HEK293 (cell line): ENCODE measurements around the gene GLYATL3.

Experiments used
- CTCF ChIA-PET: fragments of 350-600 bp; formaldehyde crosslinking; extraction: SDS; loops from one replicate; lab custom pipeline; 2021; ENCODE audit warnings: antibody characterized with exemption; lab: Yijun Ruan, JAX
- POLR2A ChIA-PET: fragments of 300-600 bp; formaldehyde crosslinking; extraction: SDS; loops from one replicate; lab custom pipeline; 2020; ENCODE audit warnings: antibody characterized with exemption, inconsistent platforms; lab: Yijun Ruan, JAX
- H3K27ac ChIP-seq: fragments of 200-500 bp; sonication (Bioruptor generic); 2 replicates; pipeline ENCODE4 v1.5.1; 2014; ENCODE audit warnings: low read depth, low read length, control low read depth, inconsistent platforms; ENCODE audit errors: extremely low read depth
- H3K36me3 ChIP-seq, 2 experiments: fragments of 200-500 bp in 1 of 2; sonication (Bioruptor generic) in 1 of 2; 1 replicate in 1 of 2; 2 replicates in 1 of 2; pipeline ENCODE4 v1.5.1; 2014 to 2017; ENCODE audit warnings: inconsistent platforms in 2 of 2, low read length in 2 of 2; ENCODE audit not compliant: control insufficient read depth in 2 of 2, insufficient read depth in 1 of 2
- H3K4me1 ChIP-seq: fragments of 200-500 bp; sonication (Bioruptor generic); 2 replicates; pipeline ENCODE4 v1.5.1; 2014; ENCODE audit warnings: mild to moderate bottlenecking, low read length, inconsistent platforms; ENCODE audit not compliant: control insufficient read depth, insufficient read depth
- H3K4me3 ChIP-seq: 2 replicates; pipeline ENCODE4 v1.5.1; 2011; ENCODE audit warnings: low read depth, mild to moderate bottlenecking, control low read depth, low read length, moderate library complexity
- H3K9me3 ChIP-seq: fragments of 200-500 bp; sonication (Bioruptor generic); 2 replicates; pipeline ENCODE4 v1.5.1; 2014; ENCODE audit warnings: low read depth, low read length, inconsistent platforms; ENCODE audit not compliant: control insufficient read depth, insufficient read depth
- GFI1B ChIP-seq: fragments of 450-650 bp; formaldehyde crosslinking; IDR thresholded peaks from 2 replicates; pipeline ENCODE4 v1.5.1; 2016; ENCODE audit warnings: missing biosample characterization, missing genetic modification characterization
- HOXA7 ChIP-seq: sonication (generic); formaldehyde crosslinking; IDR thresholded peaks from 2 replicates; pipeline ENCODE4 v1.8.1; 2022; ENCODE audit warnings: missing genetic modification reagents, borderline replicate concordance
- HOXD13 ChIP-seq: sonication (generic); formaldehyde crosslinking; IDR thresholded peaks from 2 replicates; pipeline ENCODE4 v1.8.0; 2022; ENCODE audit warnings: missing genetic modification reagents, borderline replicate concordance
- IKZF3 ChIP-seq: fragments of 450-650 bp; IDR thresholded peaks from 2 replicates; pipeline ENCODE4 v1.5.0; 2018; ENCODE audit warnings: missing biosample characterization, mild to moderate bottlenecking, missing genetic modification characterization, moderate library complexity
- KLF7 ChIP-seq: fragments of 450-650 bp; formaldehyde crosslinking; IDR thresholded peaks from 2 replicates; pipeline ENCODE4 v1.5.1; 2016; ENCODE audit warnings: missing biosample characterization, missing genetic modification characterization, borderline replicate concordance
- MEIS1 ChIP-seq: sonication (generic); formaldehyde crosslinking; IDR thresholded peaks from 2 replicates; pipeline ENCODE4 v1.8.1; 2022; ENCODE audit warnings: missing genetic modification reagents, mild to moderate bottlenecking, borderline replicate concordance
- PATZ1 ChIP-seq: fragments of 450-650 bp; formaldehyde crosslinking; IDR thresholded peaks from 2 replicates; pipeline ENCODE4 v1.5.1; 2016; ENCODE audit warnings: missing biosample characterization, missing genetic modification characterization
- PRDM1 ChIP-seq: fragments of 450-650 bp; formaldehyde crosslinking; IDR thresholded peaks from 2 replicates; pipeline ENCODE4; 2016; ENCODE audit warnings: missing biosample characterization, missing genetic modification characterization
- PRDM10 ChIP-seq: fragments of 450-650 bp; formaldehyde crosslinking; IDR thresholded peaks from 2 replicates; pipeline ENCODE4 v1.5.1; 2016; ENCODE audit warnings: missing biosample characterization, missing genetic modification characterization
- TSHZ1 ChIP-seq: fragments of 450-650 bp; formaldehyde crosslinking; IDR thresholded peaks from 2 replicates; pipeline ENCODE4 v1.5.1; 2016; ENCODE audit warnings: missing biosample characterization, missing genetic modification characterization, borderline replicate concordance
- ZBTB44 ChIP-seq: fragments of 450-650 bp; IDR thresholded peaks from 2 replicates; pipeline ENCODE4 v1.5.1; 2018; ENCODE audit warnings: missing biosample characterization, mild to moderate bottlenecking, missing genetic modification characterization
- ZBTB8A ChIP-seq: fragments of 450-650 bp; formaldehyde crosslinking; IDR thresholded peaks from 2 replicates; pipeline ENCODE4 v1.5.1; 2016; ENCODE audit warnings: missing biosample characterization, missing genetic modification characterization
- ZNF16 ChIP-seq: fragments of 450-650 bp; formaldehyde crosslinking; IDR thresholded peaks from 2 replicates; pipeline ENCODE4 v1.5.1; 2016; ENCODE audit warnings: low read depth, missing biosample characterization, missing genetic modification characterization
- ZNF2 ChIP-seq: fragments of 450-650 bp; formaldehyde crosslinking; IDR thresholded peaks from 2 replicates; pipeline ENCODE4 v1.5.1; 2016; ENCODE audit warnings: missing biosample characterization, missing genetic modification characterization
- ZNF223 ChIP-seq: fragments of 450-650 bp; formaldehyde crosslinking; IDR thresholded peaks from 2 replicates; pipeline ENCODE4 v1.5.1; 2016; ENCODE audit warnings: missing biosample characterization, missing genetic modification characterization
- ZNF274 ChIP-seq, 2 experiments: fragments of 200-500 bp in 1 of 2; fragments of 450-650 bp in 1 of 2; sonication (Bioruptor generic) in 1 of 2; formaldehyde crosslinking in 1 of 2; IDR thresholded peaks; 2 replicates each; pipeline versions ENCODE4 v1.5.1 to v1.6.1; 2014 to 2016; ENCODE audit warnings: borderline replicate concordance in 1 of 2, inconsistent platforms in 1 of 2, low read length in 1 of 2, missing biosample characterization in 1 of 2, missing genetic modification characterization in 1 of 2
- ZNF404 ChIP-seq: fragments of 450-650 bp; formaldehyde crosslinking; IDR thresholded peaks from 2 replicates; pipeline ENCODE4 v1.5.1; 2017; ENCODE audit warnings: missing biosample characterization, missing genetic modification characterization
- ZNF639 ChIP-seq: fragments of 450-650 bp; formaldehyde crosslinking; IDR thresholded peaks from 2 replicates; pipeline ENCODE4 v1.5.1; 2016; ENCODE audit warnings: missing biosample characterization, missing genetic modification characterization
- ZNF747 ChIP-seq: fragments of 450-650 bp; formaldehyde crosslinking; IDR thresholded peaks from 2 replicates; pipeline ENCODE4 v1.5.1; 2016; ENCODE audit warnings: missing biosample characterization, missing genetic modification characterization
- ZNF792 ChIP-seq: fragments of 450-650 bp; formaldehyde crosslinking; IDR thresholded peaks from 2 replicates; pipeline ENCODE4 v1.5.1; 2016; ENCODE audit warnings: missing biosample characterization, missing genetic modification characterization

Gene GLYATL3

GRCh38 chr6:49539102-49539501, 39.4 kb downstream of the GLYATL3 start (continued):
- TF ChIP-seq ZNF639 (tag by site-specific recombination): no peak

GRCh38 chr6:49540614-49541013, 40.9 kb downstream of the GLYATL3 start:
- POLR2A ChIA-PET: interaction anchor here (0.9 to 5.1 kb wide), 2 partner anchors 11 to 17 kb away, joined by 3 to 39 read pairs; partner anchors contain the start of gene C6orf141
- Histone ChIP-seq H3K27ac (no peak overlapping the region), H3K36me3 (no peaks in the 10 kb centered on the region), H3K9me3 (no peaks in the 10 kb centered on the region), H3K4me1 (peaks cover 15% of the 10 kb centered on the region), H3K4me3 (no peak overlapping the region)
- CTCF ChIA-PET: interaction anchor here (1.0 to 4.8 kb wide), 3 partner anchors 9 to 66 kb away, joined by 3 to 65 read pairs (median 10); partner anchors contain the start of gene C6orf141
- TF ChIP-seq HOXA7 (CRISPR knock-in tag): no peak
- no peak for TF ChIP-seq ZNF404 (tag by site-specific recombination)
- TF ChIP-seq ZNF747 (tag by site-specific recombination): no peak
- TF ChIP-seq ZNF274 (IDR thresholded peaks at IDR 0.05; ENCODE audit: low read length): no peak
- no peak for TF ChIP-seq ZNF274 (tag by site-specific recombination; IDR thresholded peaks at IDR 0.05; ENCODE audit: borderline replicate concordance)
- no peak for TF ChIP-seq PATZ1
- TF ChIP-seq KLF7: no peak
- TF ChIP-seq GFI1B: no peak
- TF ChIP-seq ZBTB8A (tag by site-specific recombination): no peak
- no peak for TF ChIP-seq ZNF223 (tag by site-specific recombination)
- no peak for TF ChIP-seq ZNF2 (tag by site-specific recombination)

GRCh38 chr6:49541210-49541724, 41.5 kb downstream of the GLYATL3 start:
- Histone ChIP-seq H3K9me3 (no peaks in the 10 kb centered on the region), H3K36me3 (no peaks in the 10 kb centered on the region), H3K4me1 (peaks cover 15% of the 10 kb centered on the region), H3K4me3 (no peak overlapping the region), H3K27ac (peak overlapping the region; percentile 43; the same call in 1 of the 2 replicates)
- ChIA-PET POLR2A (interaction anchor here (0.9 to 5.1 kb wide), 2 partner anchors 11 to 16 kb away, joined by 3 to 39 read pairs; partner anchors contain the start of gene C6orf141), CTCF (interaction anchor here (1.0 to 4.8 kb wide), 5 partner anchors 8 to 66 kb away, joined by 3 to 65 read pairs (median 10); partner anchors contain the start of gene C6orf141)
- TF ChIP-seq ZNF792 (tag by site-specific recombination) (no peak), TSHZ1 (tag by site-specific recombination) (peak; percentile 99), HOXD13 (CRISPR knock-in tag) (0 out of 2 replicates have a peak, but pooled peaks have one; percentile 36), PRDM1 (tag by site-specific recombination) (peak; percentile 78; the same call in 1 of the 2 replicates), MEIS1 (CRISPR knock-in tag) (peak; percentile 93), ZNF16 (tag by site-specific recombination) (no peak), IKZF3 (tag by site-specific recombination) (peak; percentile 65; the same call in 1 of the 2 replicates), ZBTB44 (peak; percentile 74), PRDM10 (tag by site-specific recombination) (peak; percentile 39; the same call in 1 of the 2 replicates)
